Superior temporal gyrus (tissue), 1 donor: ENCODE data around the gene MOB3C.
"Not testable (repeated sequence)": the region's sequence is repeated elsewhere in the genome, so short reads cannot be mapped to it uniquely, and the experiment has no call there.

Experiments
- DNase-seq: peaks from one replicate; pipeline ENCODE4 v3.0.0-alpha.2; 2016; ENCODE audit errors: extremely low spot score

Gene MOB3C

GRCh38 chr1:46616277-46617107 is at the start of gene MOB3C:
TSS of gene MOB3C (minus strand) at chr1:46616811. CDS start at chr1:46613321, 3,490 bp downstream.
- peak; percentile 69 for DNase-seq

DNA sequence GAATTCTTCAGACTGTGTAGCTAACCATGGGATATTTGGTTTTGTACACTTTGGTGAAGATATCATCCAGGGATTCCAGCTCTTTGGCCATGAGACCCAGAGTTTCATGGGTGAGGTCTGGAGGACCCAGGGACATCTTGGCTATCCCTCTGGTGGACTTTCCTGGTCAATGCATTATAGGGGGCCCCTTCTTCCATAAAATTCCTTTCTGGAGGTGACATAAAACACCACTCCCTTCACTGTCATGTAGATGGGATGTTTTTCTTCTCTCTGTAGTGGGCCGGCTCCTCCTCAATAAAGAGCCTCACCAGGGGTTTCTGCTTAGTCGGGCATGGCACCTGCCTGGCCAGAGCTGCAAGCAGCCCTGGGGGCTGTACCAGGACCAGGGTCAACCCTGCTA is 49.4 kb upstream of the MOB3C start:
- no peak for DNase-seq

DNA sequence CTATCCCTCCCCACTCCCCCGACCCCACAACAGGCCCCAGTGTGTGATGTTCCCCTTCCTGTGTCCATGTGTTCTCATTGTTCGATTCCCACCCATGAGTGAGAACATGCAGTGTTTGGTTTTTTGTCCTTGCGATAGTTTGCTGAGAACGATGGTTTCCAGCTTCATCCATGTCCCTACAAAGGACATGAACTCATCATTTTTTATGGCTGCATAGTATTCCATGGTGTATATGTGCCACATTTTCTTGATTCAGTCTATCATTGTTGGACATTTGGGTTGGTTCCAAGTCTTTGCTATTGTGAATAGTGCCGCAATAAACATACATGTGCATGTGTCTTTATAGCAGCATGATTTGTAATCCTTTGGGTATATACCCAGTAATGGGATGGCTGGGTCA is 46.3 kb upstream of the MOB3C start:
- not testable (repeated sequence) for DNase-seq

GRCh38 chr1:46660116-46660515 is 43.5 kb upstream of the MOB3C start:
- not testable (repeated sequence) for DNase-seq

DNA sequence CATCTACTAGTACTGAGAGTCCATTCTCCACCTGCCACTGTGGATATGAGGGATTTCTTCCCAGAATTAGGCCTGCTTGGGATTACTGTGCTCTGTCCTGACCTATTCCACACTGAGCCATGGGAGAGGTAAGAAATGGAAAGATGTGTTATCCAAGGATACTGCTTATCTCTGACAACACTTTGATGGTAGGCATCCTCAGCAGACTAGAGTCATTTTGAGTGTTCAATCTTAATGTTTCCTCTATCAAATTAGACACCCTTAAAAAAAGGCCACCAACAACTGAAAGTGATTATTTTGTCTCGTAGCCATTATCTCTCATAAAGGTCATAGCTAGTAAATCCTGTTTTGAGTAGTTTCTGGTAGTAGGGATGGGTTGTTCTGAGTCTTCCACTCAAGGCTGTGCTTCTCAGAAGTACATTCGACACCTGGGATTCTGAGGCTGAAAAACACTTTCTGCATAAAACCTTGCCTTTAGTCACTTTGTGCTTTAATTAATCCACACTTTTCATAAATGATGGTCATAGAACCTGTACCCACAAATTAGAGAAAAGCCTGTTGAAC is 42.8 kb upstream of the MOB3C start:
- no peak for DNase-seq

- no peak for DNase-seq
These were observed 41.2 kb upstream of the MOB3C start for GRCh38 chr1:46657775-46658174.

DNA sequence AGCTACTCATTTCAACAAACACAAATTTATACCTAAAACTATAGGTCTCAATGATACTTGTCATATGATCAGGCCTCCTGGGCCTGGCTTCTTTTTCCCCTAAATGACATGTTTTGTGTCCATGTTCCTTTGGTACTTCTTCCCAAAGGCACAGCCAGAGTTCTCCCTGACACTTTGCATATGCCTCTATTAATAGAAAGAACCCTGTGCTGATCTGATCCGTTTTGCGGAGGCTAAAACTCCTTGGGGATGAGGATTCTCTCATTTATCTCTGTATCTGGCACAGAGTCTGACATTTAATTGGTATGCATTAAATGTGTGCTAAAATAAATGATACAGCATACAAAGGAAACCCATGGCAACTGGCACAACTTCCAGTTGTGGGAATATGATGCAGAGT is 40.0 kb upstream of the MOB3C start:
- DNase-seq, result no peak

DNA sequence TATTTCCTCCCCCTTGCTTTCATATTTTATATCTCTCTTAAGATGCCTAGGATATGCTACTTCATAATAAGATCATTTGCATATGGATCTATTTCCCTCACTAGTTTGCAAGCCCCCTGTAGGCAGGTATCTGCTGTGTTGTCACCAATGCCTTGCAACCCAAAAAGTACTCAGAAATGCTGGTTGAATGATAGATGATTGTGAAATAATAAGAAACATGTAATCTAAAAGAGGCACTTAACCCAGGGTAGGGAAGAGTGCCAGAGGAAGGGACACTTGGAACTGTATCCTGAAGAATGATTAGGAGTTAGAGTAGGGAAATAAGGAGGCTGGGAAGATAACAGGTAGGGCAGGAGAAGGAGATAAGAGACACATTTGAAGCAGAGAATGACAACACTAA is 39.2 kb upstream of the MOB3C start:
- no peak for DNase-seq

DNA sequence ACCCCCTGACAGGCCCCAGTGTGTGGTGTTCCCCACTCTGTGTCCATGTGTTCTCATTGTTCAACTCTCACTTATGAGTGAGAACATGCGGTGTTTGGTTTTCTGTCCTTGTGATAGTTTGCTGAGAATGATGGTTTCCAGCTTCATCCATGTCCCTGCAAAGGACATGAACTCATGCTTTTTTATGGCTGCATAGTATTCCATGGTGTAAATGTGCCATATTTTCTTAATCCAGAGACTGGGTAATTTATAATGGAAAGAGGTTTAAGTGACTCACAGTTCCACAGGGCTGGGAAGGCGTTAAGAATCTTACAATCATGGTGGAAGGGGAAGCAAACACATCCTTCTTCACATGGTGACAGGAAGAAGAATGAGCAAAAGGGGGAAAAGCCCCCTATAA is 38.1 kb upstream of the MOB3C start:
- DNase-seq, result not testable (repeated sequence)

DNA sequence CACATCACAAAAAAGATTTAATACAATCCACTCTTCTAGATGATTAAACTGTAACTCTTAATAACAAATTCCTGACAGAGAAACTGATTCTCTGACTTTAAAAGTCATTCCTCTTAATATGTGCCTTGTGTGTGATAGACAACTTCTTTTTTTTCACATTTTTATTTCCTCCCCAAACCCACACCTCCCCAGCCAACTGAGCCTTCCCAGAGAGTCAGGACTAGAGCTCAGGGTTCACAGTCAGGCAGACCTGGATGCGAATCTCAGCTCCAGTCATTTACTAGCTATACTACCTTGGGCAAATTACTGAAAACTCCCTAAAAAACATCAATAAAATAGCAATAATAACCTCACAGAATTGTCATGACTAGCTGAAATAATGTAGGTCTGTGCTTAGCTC is 37.4 kb upstream of the MOB3C start:
- no peak for DNase-seq

DNA sequence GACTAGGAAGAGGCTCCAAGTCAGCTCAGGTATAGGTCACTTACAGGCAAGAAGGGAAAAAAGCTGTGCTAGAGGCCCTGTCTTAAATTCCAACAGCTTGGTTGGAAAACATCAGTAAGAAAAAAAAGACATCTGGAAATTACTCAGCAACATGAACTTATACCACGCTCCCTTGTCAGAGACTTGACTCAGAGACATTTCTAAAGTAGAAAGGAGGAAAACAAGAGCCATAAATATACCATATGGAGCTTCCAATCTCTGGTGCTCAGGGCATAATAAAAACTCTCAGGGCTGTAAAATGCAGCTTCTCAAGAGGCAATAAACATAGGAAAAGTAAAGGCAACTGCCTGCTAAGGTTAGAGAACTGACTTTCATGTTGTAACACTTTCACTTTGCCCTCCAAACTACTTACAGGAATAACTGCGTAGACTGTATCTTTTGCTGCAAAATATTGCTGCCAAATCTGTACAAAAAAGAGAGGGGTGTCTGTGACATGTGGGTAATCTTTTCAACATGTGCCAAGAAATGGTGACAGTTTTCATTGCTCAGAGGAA is 36.9 kb upstream of the MOB3C start:
- DNase-seq, result no peak

GRCh38 chr1:46652321-46653100 is 35.9 kb upstream of the MOB3C start:
- DNase-seq, result no peak

GRCh38 chr1:46651152-46651551 is 34.5 kb upstream of the MOB3C start:
- DNase-seq, result not testable (repeated sequence)

GRCh38 chr1:46650491-46650890 is 33.9 kb upstream of the MOB3C start:
- no peak for DNase-seq

DNA sequence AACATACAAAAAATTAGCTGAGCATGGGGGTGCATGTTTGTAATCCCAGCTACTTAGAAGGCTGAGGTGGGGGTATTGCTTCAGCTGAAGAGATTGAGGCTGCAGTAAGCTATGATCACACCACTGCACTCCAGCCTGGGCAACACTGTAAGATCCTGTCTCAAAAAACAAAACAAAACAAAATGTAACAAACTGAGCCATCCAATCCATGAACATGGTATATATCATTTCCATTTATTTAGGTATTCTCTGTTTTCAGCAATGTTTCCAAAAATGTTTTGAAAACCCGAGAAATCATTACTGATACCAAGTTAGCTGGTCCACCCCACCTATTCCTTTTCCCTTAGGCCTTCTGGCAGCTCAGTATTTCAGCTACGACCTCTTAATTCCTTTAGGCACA is 33.2 kb upstream of the MOB3C start:
- DNase-seq, result no peak

GRCh38 chr1:46647611-46648010 is 31.0 kb upstream of the MOB3C start:
- DNase-seq, result no peak

DNA sequence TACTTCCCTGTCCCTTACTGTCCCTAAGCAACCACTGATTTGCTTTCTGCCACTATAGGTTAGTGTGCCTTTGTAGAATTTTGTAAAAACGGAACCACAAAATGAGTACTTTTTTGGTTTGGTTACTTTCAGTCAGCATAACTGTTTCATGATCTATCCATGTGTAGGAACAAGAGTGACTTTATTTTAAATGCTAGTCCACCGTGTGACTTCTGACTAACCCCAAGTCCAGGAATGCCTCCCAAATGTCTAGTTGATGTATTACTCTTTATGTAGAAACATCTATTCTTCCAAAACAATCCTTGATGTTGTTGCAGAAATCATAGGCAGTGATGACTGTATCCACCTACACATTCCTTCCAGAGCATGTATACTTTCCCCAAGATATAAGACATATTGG is 30.2 kb upstream of the MOB3C start:
- no peak for DNase-seq

GRCh38 chr1:46646331-46646730 is 29.7 kb upstream of the MOB3C start:
- DNase-seq, result no peak

GRCh38 chr1:46645815-46646214 is 29.2 kb upstream of the MOB3C start:
- no peak for DNase-seq

- peak; percentile 40 for DNase-seq
These were observed 26.8 kb upstream of the MOB3C start for GRCh38 chr1:46643368-46643775.

GRCh38 chr1:46642115-46642680 is 25.6 kb upstream of the MOB3C start:
- DNase-seq, result no peak

GRCh38 chr1:46639547-46639946 is 22.9 kb upstream of the MOB3C start:
- no peak for DNase-seq
